GM12891 (cell line): Measurements from ENCODE around the gene ZNF569.

Experiments used
- PAX5 ChIP-seq: IDR thresholded peaks from 2 replicates; pipeline ENCODE4 v1.6.1; 2011; ENCODE audit warnings: low read length, moderate library complexity, mild to moderate bottlenecking; ENCODE audit not compliant: insufficient read depth, severe bottlenecking
- POLR2A ChIP-seq: IDR thresholded peaks from 2 replicates; pipeline ENCODE4 v1.6.1; 2011; ENCODE audit warnings: low read depth, low read length, control low read depth
- POLR2AphosphoS5 ChIP-seq: IDR thresholded peaks from 2 replicates; pipeline ENCODE4 v1.6.1; 2011; ENCODE audit warnings: low read depth, low read length, control low read depth
- POU2F2 ChIP-seq: IDR thresholded peaks from 2 replicates; pipeline ENCODE4 v1.6.1; 2011; ENCODE audit warnings: low read depth, mild to moderate bottlenecking, control low read depth, low read length, moderate library complexity
- TAF1 ChIP-seq: IDR thresholded peaks from 2 replicates; pipeline ENCODE4 v1.6.1; 2011; ENCODE audit warnings: low read depth, low read length, control low read depth

- TF ChIP-seq POLR2AphosphoS5 (no peak), POLR2A (no peak), TAF1 (no peak), PAX5 (no peak), POU2F2 (no peak)
These were observed 44.6 kb upstream of the ZNF569 start for GRCh38 chr19:37511821-37512220.
